NCI-H2107 (cell line): ENCODE measurements around the gene PDAP1.
A peak's percentile ranks its signal among the peaks of the same experiment; 100 is the strongest.
"Not testable (repeated sequence)": the region's sequence is repeated elsewhere in the genome, so short reads cannot be mapped to it uniquely, and the experiment has no call there.

Experiments
- DNase-seq: peaks from one replicate; lab custom pipeline; 2025; lab: John Stamatoyannopoulos, UW

Gene PDAP1

DNA sequence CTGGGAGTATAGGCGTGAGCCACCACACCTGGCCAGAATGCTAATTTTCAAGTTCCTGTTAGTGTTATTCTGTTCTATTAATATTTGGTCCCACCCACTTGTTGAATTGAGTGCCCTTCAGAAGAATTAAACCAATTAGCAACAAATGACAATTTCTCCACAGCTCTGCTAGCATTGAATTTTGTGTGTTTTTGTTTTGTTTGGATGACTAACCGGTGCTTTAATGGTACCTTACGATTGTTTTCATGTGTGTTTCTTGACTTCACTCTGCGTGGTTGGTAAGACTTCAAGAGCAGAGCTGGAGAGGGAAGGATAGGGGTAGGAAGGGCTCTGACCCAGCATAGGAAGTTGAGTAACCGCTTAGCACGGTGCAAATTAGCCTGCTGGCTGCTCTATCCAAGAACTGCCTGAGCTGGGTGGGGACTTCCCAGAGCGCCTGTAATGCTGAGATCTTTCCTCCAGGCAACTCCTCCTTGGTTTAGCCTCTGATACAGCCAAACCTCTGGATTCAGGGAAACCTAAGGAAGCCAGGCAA, 29.3 kb downstream of the PDAP1 start:
- DNase-seq, result no peak

DNA sequence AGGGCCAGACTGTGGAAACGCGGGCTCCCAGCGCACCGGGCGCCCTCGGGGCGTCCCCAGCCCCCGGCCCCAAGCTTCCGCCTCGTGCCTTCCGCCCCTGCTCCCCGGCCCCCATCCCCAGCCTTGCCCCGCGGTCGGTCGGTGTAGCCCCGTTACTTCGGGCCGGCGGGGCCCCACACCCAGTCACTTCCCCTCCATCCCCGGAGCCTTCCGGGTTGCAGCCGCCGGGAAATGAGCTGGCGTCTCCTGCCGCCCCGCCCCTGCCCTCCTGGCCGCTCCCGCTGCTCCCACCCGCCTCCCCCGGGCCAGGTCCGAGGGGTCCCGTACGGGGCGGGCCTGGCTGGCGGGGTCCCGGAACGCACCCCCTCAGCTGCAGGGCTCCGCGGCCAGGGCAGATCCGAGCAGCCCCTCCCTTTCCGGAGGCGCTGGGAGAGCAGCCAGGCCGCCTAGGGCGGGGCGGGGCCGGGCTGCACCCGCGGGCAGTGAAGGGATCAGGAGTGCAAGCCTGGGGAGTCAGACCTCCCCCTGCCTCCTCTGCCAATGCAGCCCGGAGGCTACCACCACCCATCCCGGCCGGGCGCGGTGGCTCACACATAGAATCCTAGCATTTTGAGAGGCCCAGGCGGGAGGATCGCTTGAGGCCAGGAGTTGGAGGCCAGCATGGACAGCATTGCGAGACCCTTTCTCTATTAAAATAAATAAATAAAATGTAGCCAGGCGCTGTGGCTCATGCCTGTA, 33.2 kb downstream of the PDAP1 start:
- no peak for DNase-seq

DNA sequence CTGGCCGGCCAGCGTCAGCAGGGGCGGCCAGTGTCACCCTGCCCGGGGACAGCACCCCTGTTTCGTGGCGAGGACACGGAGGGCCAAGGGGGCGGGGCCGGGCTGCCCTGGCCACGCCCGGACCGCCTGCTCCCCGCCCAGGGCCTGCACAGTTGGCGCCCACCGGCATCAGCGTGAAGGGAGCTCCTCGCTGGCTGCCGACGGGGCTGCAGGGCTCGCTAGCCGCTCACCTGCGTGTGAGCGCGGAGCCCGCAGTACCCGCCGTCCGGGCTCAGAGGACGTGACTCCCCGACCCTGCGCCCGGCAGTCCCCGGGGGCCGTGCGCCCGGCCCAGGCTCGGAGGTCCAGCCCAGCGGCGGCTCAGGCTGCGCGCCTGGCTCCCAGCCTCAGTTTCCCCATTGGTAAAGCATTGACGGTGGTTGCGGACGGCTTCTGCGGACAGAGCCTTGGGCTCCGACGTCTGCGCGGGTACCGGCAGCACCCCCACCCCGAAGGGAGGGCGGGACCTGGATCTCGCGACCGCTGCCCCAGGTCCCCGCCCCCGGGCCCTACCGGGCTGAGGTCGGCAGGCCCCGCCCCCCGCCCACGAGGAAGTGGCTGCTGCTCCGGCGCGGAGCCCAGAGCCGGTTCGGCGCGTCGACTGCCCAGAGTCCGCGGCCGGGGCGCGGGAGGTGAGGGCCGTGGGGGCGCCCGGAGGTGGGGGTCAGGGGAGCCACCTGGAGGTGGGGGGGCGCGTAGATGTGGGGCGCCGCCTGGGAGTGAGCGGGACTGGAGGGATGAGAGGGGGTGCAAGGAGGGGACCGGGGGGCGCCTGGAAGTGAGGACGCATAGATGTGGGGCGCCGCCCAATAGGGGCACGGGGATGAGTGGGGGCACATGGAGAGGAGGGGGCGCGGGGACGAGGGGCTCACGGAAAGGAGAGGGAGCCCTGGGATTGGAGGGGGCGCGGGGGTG, 34.0 kb downstream of the PDAP1 start, which contains the start of gene ARPC1B:
TSS of gene ARPC1B (plus strand) at position 620 of the 954 bp plus-strand sequence. CDS start 10,985 bp downstream, outside the sequence.
- peak; percentile 43 for DNase-seq

DNA sequence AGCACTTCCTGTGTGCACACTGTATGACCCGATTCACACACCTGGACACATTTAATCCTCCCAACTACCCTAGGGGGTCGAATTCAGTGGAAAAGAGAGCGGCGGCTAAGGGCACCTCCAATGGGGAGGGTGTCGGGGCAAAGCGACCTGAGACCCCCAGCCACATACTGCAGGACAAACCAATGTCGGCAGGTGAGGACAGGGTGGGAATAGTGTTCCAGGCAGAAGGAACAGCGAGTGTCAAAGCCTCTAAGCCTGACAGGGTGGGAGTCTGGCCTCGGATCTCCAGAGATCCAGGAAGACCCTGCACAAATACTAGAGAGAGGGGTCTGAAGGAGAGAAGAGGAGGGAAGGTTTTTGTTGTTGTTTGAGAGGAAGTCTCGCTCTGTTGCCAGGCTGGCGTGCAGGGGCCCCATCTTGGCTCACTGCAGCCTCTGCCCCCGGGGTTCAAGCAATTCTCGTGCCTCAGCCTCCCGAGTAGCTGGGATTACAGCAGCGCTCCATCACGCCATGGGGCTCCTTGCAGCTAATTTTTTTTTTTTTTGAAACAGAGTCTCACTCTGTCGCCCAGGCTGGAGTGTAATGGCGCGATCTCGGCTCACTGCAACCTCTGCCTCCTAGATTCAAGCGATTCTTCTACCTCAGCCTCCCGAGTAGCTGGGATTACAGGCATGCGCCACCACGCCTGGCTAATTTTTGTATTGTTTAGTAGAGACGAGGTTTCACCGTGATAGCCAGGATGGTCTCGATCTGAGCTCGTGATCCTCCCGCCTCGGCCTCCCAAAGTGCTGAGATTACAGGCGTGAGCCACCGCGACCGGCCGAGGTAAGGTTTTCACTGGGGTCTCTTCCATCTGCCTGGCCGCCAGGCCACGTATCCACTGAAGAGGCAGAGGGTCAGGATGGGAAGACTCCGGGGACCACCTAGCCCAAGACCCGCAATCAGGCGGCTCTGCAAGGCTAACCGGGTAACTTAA, 35.0 kb downstream of the PDAP1 start:
- no peak for DNase-seq

DNA sequence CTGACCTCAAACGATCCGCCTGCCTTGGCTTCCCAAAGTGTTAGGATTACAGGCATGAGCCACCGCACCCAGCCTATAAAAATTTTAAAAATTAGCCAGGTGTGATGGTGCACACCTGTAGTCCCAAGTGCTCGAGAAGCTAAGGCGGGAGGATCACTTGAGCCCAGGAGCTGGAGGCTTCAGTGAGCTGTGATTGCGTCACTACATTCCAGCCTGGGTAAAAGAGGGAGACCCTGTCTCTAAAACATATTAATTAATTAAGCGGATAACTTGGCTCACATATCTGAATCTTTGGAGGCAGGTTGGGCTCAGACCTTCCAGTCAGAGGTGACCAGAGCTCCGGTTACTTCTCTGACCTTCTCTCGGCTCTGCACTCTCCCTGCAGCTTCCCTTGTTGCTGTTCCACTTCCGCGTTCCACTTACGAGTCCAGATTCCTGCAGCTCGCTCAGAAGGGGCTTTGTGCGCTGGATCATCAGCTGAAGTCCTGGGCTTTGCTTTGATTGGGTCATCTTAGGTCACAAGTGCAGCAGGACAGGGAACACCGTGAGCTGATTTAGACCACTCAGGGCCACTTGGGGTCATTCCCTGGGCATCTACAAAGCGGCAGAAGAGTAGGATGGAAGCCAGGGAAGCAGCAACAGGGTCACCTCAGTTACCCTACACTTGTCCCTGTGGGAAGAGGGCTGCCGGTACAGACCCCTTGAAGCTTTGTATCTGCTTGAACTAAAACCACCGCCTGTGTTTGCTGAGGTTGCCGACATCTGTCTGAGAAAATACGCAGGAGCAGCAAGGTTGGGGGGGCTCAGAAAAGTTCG, 35.9 kb downstream of the PDAP1 start:
- no peak for DNase-seq

DNA sequence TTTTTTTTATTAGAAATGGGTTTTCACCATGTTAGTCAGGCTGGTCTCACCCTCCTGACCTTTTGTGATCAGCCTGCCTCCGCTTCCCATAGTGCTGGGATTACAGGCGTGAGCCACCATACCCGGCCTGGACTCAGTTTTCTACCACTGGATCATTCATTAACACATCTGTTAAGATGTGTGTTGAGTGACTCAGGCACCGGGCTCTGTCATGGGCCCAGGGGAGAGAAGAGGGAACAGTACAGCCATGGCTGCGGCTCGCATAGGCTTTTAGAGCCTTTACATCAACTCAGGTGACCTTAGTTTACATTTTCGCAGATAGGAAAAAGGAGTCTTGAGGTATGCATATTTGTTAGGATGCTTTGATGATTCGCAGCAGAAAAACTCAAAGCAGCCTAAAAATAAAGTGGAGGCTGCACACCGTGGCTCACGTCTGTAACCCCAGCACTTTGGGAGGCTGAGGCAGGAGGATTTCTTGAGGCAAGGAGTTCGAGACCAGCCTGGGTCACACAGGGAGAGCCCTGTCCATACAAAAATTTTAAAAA, 36.9 kb downstream of the PDAP1 start:
- no peak for DNase-seq

DNA sequence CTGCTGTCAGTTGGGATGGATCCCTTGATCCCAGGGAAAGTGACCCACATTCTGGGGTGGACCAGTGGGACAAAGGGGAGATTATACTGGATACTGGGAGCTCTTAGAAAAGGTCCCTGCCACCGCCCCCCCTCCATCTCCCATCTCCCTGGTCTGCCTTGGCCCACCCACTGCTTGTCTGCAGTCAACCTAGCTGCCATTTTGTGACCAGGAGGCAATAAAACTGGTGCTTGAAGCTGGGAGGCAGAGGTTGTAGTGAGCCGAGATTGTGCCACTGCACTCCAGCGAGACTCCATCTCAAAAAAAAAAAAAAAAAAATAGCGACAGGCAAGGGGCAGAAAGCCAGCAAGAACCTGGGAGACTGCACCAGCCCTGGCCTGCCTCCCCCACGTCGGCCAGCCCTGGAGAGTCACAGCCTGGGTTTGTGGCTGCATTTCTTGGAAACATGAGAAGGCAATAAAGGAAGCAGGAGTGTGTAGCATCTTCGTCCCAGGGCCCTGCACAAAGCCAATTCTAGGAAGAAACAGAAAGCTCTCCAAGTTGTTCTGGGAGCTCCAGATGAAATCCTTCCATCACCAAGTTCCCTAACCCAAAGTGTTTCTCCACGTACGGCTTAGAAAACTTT, 38.5 kb downstream of the PDAP1 start:
- no peak for DNase-seq

DNA sequence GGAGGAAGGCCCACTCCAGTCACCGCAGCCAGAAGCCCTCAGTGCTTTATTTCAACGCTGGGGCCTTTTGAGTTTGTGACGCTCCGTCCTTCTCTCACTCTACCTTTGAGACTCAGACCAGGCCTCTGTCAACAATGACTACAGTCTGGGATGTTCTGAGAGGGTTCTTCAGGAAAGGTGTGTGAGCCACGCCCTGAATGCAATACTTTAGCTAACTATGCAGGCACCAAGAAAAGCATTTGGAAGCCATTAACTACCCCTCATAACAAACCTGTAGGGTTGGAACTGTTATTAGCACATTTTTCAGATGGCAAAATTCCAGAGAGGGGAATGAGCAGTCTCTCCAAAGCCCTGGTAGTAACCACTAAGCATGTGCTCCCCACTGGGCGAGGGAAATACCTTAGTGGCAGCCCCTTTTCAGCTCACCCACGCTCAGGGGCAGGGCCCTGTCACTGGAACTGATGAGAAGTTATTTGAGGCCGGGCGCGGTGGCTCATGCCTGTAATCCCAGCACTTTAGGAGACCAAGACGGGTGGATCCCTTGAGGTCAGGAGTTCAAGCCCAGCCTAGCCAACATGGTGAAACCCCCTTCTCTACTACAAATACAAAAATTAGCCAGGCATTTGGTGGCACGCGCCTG, 39.5 kb downstream of the PDAP1 start:
- DNase-seq, result no peak

DNA sequence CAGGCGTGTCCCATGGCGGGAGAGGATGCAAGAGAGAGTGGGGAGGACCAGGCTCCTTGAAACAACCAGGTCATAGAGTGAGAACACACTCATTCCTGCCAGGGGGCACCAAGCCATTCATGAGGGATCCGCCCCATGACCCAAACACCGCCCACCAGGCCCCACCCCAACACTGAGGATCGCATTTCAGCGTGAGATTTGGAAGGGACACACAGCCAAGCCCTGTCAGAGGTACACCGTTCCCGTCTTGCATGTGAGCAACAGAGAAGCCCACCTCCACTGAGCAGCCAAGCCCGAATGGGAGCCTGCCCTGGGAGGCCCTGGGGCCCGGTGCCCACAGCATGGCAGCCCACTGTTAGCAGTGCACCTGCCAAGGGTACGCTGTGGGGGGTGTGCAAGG, 41.8 kb downstream of the PDAP1 start:
- DNase-seq, result no peak

DNA sequence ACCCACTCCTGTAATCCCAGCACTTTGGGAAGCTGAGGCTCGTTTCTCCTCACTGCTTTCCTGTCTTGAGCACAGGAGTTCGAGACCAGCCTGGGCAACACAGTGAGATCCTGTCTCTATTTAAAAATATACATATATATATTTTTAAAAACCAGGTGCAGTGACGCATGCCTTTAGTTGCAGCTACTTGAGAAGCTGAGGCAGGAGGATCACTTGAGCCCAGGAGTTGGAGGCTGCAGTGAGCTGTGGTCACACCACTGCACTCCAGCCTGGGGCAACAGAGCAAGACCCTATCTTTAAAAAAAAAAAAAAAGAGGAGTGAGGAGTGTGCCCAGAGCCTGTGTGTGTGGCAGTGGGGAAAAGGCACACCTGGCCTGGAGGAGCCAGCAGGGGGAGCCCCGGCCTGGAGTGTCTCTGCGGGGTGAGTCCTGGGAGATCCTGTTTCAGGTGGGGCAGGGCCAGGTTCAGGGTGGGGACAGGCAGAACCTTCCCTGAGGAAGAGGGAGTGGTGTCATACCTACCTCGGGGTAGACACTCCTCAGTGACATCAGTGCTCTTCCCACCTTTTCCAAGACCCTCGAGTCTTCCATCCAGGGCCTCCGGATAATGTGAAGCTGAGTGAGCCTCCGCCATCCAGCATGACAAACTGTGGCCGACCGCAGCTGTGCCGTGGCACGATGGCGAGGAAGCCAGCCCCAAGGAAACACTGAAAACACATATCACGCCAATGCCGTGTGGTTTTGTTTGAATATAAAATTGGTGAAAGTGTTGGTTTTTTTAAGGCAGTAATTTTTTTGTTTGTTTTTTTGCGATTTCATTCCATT, 42.9 kb downstream of the PDAP1 start:
- no peak for DNase-seq

DNA sequence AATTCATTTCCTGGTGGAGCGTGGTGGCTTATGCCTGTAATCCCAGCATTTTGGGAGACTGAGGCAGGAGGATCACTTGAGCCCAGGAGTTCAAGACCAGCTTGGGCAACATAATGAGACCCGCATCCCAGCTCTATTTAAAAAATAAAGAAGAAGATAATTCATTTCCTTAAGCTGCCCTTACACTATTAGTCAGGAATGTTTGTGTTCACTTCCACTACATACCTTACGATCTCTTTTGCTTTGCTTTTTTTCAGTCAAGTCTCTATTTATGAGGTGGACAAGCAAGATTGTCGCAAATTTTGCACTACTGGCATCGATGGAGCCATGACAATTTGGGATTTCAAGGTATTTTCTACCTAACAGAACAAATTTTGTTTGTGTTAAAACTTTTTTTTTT, 45.1 kb downstream of the PDAP1 start:
- no peak for DNase-seq

DNA sequence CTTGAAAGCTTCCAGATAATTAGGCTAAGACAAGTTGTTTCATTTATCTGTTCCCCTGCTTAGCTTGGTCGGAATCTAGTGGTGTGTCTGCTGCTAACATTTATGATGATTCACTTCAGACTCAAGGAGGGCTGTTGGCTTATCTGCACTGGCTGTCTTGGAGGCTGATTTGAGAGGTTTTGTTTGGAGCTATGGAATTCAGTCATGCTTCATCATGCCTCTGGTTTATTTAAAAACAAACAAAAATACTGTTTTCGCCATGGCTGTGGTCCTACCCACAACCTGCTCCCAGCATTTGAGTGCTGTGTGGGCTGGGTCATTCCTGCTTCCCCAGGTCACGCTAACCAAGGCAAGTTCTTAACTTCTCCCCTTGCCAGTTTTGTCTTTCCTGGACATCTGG, 45.6 kb downstream of the PDAP1 start:
- DNase-seq, result no peak

DNA sequence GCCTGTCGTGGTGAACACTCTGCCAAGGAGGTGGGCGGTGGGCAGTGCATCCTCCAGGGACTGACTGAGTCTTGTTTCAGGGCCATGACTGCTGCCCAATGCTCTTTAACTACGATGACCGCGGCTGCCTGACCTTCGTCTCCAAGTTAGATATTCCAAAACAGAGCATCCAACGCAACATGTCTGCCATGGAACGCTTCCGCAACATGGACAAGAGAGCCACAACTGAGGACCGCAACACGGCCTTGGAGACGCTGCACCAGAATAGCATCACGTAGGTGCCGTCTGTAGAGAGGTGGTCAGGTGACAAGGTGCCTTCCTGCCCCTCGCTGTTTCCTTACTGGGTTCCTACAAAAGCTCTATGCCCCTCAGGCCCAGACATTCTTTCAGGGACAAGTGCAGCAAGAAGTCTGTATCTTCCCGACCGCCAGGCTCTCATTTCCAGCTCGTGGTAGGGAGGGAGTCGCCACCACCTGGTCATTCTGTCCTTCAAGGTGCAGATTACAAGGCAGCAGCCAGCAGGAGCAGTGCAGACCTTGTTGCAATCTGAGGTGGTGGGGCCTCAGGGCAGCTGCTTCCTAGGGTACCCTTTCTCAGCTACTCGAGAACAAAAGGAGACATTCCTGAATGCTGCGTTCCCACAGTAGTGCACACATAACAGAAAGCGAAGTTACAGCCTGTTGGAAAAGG, 48.8 kb downstream of the PDAP1 start:
- DNase-seq, result no peak

DNA sequence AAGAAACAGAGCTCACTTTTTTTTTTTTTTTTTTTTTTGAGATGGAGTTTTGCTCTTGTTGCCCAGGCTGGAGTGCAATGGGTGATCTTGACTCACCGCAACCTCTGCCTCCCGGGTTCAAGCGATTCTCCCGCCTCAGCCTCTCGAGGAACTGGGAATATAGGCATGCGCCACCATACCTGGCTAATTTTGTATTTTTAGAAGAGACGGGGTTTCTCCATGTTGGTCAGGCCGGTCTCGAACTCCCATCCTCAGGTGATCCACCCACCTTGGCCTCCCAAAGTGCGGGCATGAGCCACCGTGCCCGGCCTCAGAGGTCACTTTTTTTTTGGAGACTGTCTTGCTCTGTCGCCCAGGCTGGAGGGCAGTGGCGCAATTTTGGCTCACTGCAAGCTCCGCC, 49.9 kb downstream of the PDAP1 start:
- not testable (repeated sequence) for DNase-seq

DNA sequence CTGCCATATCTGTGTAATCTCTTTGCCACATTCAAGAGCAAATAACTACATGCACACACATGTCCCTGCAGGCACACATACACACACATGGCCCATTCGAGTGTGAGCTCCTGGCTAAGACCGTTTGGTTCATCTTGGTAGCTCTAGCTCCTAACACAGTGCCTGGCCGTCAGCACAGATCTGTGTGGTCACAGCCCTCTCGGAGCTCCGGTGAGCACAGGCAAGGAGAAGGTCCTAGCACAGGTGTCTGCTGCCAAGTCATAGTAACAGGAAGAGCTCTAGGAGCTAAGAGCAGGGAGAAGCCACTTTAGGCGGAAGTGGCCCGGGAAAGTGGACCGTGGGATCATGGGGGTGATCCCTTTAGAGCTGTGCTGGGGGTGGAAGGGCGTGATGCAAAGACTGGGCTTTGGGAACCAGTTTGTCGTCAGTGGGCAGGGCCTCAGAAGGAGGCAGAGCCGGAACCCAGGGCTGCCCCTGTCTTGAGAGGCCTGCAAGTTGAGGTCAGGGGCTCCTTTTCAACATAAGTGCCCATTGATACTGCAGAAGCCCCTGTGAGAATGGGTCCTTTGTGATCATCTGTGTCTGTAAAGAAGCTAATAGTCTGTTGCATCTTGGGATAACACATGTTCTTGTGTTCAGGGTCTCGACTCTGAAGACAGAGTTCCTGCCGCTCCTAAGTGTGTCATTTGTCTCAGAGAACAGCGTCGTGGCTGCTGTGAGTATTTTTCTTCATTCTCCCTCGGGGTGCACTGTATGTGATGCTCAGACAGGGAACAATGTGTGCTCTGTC, 50.5 kb downstream of the PDAP1 start:
- no peak for DNase-seq

DNA sequence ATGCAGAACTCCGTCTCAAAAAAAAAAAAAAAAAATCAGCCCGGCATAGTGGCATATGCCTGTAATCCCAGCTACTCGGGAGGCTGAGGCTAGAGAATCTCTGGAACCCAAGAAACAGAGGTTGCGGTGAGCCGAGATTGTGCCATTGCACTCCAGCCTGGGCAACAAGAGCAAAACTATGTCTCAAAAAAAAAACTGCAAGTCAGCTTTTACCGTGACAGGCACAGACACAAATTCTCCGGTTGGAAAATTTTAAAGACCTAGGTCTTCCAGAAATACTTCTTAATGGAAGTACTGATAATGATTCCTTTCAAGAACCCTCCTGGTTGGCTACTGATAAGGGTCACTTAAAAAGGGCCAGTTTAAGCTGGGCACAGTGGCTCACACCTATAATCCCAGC, 53.3 kb downstream of the PDAP1 start:
- no peak for DNase-seq

DNA sequence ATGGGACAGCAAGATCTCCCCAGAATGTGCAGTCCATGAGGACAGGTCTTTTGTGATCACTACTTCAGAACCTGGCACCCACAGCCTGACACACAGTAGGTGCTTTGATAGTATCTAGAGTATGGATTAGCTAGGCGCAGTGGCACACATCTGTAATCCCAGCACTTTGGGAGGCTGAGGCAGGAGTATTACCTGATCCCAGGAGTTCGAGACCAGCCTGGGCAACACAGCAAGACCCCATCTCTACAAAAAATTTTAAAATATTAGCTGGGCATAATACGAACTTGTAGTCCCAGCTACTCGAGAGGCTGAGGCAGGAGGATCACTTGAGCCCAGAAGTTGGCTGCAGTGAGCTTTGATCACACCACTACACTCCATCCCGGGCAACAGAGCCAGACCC, 56.1 kb downstream of the PDAP1 start:
- no peak for DNase-seq
